ENCODE measurements around the gene ALDH1L2.

Gene ALDH1L2

GRCh38 chr12:104975587-104976343 lies 108.5 kb downstream of the ALDH1L2 start:
- DNase-seq: no peak

DNA sequence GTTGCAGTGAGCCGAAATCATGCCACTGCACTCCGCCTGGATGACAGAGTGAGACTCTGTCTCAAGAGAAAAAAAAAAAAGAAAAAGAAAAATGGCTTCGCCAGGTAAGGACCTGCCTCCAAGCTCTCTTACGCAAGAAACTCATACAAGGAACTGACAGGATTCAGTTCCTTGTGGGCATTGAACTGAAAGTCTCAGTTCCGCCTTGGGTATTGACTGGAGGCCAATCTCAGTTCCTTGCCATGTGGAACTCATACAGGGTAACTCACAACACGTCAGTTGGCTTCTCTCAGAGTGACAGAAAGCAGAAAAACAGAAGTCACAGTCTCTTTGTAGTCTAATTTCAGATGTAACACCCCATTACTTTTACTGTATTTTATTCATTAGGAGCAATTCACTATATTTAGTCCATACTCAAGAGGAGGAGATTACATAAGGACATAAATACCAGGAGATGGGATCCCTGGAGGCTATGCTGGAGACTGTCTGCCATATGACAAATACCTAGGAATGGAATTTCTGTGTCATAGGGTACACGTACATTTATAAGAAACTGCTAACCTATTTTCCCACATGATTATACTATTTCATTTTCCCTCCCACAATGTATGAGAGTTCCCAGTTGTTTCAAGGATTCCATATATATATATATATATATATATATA lies 109.5 kb downstream of the ALDH1L2 start:
- DNase-seq: no peak

DNA sequence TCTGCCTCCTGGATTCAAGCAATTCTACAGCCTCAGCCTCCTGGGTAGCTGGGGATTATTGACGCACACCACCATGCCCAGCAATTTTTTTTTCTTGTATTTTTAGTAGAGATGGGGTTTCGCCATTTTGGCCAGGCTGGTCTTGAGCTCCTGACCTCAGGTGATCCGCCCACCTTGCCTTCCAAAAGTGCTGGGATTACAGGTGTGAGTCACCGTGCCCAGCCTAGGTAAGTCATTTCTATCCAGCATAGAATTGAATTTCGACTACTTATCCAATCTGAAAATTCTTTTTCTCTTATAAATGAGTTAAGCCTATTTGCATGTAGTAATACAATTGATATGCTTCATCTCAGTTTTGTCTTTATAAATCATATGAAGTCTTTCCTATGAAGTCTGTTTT lies 111.0 kb downstream of the ALDH1L2 start:
- no peak for DNase-seq

- DNase-seq: no peak
These were observed 113.0 kb downstream of the ALDH1L2 start for GRCh38 chr12:104971306-104971705.
